Measurements from ENCODE around the gene VSIR.

The VSIR gene

GRCh38 chr10:71763352-71764127 is 9.8 kb downstream of the VSIR start:
- DNase-seq (ENCODE audit: low spot score) = no peak

- DNase-seq (ENCODE audit: low spot score) = no peak
Observed at GRCh38 chr10:71762324-71762723, 11.0 kb downstream of the VSIR start.

- DNase-seq (ENCODE audit: low spot score) = no peak
Observed at GRCh38 chr10:71761541-71762113, 11.7 kb downstream of the VSIR start.

DNA sequence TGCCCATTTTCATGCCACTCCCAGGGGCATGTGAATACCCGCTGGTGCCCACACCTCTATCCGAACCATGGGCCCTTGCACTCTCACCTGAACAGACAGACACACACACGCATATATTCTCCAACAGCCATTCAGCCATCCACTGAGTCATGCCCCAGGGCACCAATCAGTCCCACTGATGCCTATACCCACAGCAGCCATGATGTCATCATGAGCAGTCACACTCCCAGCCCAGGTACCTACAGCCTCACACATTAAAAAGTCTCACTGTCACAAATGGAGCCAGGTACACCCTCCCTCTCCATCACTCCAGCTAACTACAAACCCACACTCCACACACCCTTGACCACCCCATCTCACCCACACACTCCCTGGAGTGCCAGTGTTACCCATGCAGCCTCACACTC is 12.2 kb downstream of the VSIR start:
- DNase-seq (ENCODE audit: low spot score) = no peak

DNA sequence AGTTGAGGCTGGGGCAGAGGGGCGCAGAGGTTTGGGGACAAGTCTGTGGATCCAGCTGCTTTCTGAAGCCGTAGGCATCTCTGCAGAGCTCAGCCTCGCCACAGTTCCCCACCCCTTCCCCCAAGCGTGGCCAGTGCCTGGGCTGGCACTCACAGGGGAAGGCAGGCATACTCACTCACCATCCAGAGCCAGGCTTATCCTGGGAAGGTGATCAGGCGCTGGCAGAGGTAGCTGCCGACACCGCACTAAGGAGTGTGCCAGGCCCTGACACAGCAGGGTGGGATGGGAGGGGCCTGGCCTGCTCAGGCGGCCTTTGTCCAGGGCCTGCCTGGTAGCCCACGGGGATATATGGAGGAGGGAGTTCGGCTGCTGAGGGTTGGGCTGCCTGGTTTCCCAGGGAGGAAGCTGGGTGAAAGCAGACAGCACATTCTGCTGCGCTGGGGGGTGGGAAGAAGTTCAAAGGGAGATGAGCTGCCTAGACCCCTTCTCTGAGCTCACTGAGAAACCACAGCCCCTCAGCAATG is 15.9 kb downstream of the VSIR start:
- no peak for DNase-seq (ENCODE audit: low spot score)

DNA sequence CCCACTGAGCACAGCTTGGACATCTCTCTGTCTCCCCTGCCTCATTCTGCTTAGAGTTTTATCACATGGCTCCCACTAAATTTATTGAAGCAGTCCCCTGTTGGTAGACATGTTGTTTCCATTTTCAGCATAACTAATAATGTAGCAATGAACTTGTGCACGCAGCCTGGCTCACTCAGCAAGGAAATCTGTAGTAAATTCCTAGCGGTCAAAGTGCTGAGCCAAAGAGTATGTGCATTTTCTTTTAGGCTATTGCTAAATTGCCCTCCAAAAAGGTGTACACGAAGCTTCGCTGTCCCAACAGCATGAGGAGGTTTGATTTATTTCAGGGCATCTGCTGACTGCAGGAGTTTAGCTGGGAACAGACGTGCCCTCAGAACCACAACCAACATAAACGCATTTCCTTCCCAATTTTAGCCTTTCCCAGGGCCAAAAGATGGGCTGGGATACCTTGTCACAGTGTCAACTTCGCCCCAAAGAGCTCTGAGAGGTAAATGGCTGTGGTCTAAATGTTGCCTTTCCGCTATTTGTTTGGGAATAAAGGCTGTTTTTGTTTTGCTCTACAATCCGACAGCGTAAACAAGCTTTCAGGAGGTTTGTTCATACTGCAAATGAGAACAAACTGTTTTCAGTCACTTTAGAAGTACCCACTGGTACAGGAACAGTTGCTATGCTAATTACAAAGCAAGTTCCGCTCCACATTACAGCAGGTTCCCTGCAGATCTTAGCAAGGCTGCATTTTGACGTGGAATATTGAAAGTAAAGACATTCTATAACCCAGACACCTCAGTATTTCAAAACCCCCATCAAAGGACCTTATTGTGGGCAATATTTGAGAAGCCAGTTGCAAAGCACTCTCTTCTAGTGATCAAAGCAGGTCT is 16.8 kb downstream of the VSIR start:
- DNase-seq (ENCODE audit: low spot score) = no peak

DNA sequence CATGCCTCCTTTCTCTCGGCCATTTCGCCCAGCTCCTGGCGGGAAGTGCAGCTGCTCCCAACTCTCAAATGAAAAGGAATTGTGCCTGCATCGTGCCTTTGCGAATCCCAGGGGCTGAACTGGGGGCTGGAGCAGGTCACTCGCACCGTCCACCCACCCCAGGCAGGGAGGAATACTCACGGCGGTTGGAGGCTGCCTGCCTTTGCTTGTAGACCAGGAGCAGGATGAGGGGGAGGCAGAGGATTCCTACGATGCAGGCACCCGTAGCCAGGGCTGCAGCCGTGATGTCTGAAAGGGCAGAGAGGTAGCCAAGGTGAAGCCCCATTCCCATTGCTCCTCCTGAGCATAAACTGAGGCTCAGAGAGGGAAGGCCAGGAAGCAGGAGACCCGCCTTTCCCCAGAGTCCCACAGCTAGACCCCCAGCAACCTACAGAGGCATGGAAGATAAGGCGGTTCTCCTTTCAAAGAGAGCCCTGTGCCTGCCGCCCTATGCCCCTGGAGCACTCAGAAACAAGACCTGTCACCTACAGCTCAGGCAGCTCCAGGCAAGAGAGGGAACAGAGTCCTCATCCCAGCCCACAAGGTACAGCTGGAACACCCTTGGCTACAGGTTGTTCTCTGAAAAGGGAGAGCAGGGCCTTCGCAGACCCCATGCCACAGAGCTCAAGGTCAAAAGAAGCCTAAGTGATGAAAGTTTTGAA is 18.0 kb downstream of the VSIR start:
- DNase-seq (ENCODE audit: low spot score) = no peak

GRCh38 chr10:71754562-71754961 is 18.8 kb downstream of the VSIR start:
- no peak for DNase-seq (ENCODE audit: low spot score)

DNA sequence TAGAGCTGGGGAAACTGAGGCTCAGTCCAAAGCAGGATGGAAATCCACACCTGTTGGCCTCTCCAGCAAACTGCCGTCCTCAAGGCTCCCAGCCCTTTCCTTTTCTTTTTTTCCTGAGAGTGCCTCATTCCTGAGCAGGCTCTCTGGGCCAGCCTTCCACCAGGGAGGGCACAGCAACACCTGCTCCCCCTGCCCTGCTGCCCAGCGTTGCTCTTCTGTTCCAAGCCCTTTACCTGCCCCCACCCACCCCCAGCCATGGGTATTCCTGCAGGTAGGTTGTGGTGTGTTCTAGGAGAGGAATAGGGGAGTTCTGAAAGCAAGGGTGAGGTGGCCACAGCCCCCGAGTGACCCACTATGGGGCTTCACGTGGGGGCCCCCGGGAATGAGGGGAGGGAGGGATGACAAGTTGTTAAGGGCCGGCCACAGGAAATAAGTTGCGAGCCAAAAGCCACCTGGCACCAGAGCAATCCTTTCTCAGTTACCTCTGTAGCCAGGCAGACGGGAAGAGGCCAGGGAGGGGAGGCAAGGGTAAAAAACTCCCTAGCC is 19.3 kb downstream of the VSIR start:
- DNase-seq (ENCODE audit: low spot score) = no peak

DNA sequence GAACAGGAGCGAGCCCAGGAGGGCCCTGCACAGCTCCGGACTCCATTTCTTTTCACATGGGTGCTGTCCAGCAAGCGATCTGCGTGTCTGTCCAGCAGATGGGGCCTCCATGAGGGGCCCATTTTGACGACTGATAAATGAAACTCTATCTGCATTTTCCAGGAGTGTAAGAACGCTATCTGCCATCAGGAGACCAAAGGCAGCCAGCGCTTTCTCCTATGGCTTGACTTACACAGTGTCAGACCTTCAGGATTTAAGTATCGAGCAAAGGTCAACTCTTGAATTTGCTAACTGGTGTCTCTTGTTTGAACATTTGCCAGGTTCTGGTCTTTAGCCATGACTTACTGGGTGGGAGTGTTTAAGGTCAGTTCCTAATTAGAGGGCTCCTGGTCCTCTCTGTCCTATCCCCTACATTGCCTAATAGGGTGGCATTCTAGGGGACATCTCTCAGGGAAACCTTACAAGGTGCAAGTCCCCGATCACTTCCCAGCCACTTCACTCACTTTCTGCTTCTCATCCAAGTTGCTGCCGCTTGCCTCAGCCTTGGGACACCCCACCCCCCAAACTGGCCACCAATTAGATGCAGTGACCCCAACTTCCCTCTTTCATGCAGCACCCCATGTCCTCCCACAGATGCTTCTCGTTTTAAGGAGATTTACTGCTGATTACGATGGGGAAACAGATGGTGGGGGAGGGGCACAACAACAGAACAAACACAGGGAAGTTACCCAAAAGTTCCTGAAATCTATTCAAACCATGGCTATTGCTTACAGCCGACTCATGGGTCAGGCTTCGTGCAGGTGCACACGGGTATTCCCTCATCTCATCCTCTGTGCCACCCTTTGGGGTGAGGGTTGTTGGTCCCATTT is 20.0 kb downstream of the VSIR start:
- no peak for DNase-seq (ENCODE audit: low spot score)

DNA sequence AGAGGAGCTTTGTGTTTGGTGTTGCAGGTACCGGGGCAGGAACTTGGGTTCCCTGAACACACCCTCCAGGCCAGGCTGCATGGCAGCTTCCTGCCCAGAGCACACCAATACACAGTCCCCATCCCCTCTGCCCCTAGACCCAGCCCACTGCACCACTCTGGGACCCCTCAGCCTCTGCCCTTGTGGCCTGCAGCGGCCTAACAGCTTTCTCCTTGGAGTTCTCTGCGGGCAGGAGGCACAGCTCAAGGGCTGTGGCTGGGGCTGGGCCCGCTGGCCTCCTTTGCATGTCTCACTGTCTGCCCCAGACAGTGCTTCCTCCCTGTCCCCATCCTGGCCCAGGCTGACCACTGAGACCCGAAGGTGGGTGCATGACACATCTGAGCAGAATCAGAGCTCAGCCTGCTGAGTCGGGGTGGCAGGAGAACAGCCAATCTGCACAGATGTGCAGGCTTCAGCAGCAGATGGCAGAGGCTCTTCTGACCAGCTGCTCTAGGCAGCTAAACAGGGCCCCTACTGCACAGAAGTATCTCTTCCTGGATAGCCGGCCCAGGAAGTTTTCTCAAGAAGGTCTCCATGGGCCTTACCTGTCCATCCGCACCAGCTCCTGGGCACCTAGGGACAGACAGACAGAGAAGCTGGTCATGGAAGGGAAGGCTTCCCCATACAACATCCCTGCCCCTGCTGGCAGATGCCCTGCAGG is 20.8 kb downstream of the VSIR start:
- DNase-seq (ENCODE audit: low spot score) = no peak

- no peak for DNase-seq (ENCODE audit: low spot score)
Observed at GRCh38 chr10:71751515-71752224, 21.6 kb downstream of the VSIR start.

DNA sequence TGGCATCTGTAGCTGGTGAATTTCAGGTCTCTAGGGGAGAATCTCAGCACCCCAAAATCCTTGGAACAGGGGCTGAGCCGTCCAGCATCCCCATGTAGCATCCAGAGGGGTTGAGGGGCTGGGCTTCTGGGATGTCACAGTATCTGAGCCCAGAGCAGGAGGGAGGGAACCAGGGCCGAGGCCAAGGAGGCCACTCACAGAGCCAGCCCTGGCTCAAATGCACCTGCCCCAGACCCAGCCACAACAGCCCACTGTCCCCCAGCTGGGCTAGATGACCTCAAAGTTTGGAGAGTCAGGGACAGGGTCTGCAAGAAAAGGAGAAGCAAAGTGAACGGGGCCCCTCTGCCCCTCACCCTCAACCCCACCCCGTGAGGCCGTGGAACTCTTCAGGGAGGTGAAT is 22.3 kb downstream of the VSIR start:
- no peak for DNase-seq (ENCODE audit: low spot score)

DNA sequence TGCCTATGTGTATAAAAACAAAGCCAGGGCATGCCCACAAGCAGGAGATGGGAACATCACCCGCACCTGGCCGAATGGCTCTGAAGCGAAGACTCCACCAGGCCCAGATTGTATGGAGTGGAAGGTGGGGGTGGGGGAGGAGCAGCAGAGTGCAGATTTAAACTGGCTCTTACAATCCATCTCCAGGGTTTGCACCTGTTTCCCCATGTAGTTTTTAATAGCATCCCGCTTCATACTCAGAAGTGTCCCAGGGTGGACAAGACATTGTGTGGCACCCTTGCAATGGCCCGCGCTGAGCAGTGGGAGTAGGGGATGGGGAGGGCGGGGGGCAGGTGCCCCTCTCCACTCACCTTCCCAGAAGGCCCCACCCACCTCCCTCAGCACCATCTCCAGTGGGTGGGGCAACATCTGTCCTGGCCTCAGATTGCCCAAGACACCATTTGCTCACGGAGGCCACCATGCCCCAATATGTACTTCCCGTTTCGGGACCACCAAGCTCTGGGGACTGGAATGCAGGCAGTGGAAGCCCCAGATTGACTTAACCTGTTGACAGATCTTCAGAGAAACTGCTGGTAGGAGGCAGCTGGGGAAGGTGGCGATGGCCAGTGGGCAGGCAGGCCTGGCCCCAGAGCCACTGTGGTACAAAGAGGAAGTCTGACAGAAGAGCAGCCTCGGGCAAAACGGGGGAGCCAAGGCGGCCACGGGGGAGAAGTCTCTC is 23.0 kb downstream of the VSIR start:
- no peak for DNase-seq (ENCODE audit: low spot score)

- DNase-seq (ENCODE audit: low spot score) = no peak
Observed at GRCh38 chr10:71749396-71749795, 23.9 kb downstream of the VSIR start.

DNA sequence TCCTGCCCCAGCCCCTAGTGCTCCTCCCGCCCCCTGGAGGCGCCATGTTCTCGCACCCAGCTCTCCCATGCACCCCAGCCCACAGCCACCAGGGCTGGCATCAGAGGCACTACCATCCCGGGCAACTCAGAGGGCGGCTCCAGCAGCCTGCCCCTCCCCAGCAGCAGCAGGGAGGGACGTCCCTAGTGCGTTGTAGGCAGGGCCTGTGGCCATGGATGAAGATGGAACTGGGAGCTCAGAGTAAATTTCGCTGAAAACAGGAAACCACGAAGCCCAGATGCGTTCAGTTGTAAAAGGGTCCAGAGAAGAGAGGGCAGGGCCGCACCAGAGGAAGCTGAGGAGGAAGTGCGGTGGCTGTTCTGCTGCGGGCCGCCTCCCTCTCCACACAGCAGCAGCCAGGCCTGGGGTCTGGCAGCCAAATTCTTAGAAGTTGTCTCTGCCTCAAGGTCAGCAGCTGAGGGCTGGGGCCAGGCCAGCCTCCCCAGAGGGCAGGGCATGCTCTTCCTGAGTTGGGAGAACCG is 24.6 kb downstream of the VSIR start:
- DNase-seq (ENCODE audit: low spot score) = no peak

DNA sequence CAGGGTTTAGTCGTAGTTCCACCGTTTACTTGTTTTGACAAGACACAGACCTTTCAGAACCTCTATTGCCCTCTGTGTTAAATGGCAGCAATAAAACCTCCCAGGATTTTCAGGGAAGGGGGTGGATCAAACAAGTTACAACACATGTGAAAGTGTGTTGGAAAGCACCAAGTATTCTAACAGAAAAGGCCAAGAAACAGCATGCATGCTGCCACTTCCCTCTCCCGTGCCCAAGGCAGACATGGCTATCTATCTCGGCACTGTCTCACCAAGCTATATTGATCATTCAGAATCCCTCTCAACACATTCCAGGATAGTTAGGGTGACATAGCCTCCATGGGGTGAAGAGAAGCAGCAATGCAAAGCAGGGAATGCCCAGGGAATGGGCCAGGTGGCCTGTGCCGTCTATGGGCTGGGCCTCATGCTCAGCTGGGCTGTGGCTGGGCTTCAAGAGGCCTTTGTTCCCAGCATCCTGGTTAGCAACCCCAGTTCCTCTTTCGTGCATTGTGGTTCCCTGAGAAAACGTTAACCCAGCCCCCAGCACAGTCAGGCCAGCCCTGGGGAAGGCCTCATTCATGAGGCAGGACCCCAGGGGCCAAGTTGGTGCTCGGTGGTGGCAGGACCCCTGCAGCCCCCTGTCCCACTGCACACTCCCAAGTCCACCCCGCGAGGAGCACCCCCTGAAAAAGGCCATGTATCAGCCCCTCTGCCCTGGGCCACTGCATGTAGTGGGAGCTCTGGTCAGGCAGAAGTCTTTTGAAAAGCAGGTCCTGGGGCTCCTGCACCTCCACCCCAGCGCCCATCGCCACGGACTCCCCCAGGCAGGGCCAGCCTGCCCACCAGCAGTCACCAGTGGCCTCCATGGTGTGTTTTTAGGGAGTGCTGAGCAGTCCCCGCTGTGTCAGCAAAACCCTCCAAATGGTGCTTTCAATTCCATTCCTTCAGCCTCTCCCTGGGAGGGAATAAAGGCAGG is 25.5 kb downstream of the VSIR start:
- no peak for DNase-seq (ENCODE audit: low spot score)
